Measurements from ENCODE around the gene CACNA1A.
"Not testable (repeated sequence)": the region's sequence is repeated elsewhere in the genome, so short reads cannot be mapped to it uniquely, and the experiment has no call there.

CACNA1A gene

GRCh38 chr19:13185763-13186657, 320.3 kb downstream of the CACNA1A start:
- DNase-seq: not testable (repeated sequence)

- not testable (repeated sequence) for DNase-seq
These were observed 321.4 kb downstream of the CACNA1A start for GRCh38 chr19:13184926-13185325.

- DNase-seq: peak; percentile 80
These were observed 324.4 kb downstream of the CACNA1A start for GRCh38 chr19:13181747-13182388.

- DNase-seq: not testable (repeated sequence)
These were observed 328.0 kb downstream of the CACNA1A start for GRCh38 chr19:13178291-13178690.

- not testable (repeated sequence) for DNase-seq
These were observed 328.7 kb downstream of the CACNA1A start for GRCh38 chr19:13177584-13177983.

GRCh38 chr19:13176345-13176744, 329.9 kb downstream of the CACNA1A start:
- no peak for DNase-seq

- no peak for DNase-seq
These were observed 333.0 kb downstream of the CACNA1A start for GRCh38 chr19:13173139-13173737.

- no peak for DNase-seq
These were observed 333.7 kb downstream of the CACNA1A start for GRCh38 chr19:13172346-13173138.

- DNase-seq: no peak
These were observed 335.1 kb downstream of the CACNA1A start for GRCh38 chr19:13171146-13171545.

- DNase-seq: no peak
These were observed 336.5 kb downstream of the CACNA1A start for GRCh38 chr19:13169769-13170168.

- DNase-seq: not testable (repeated sequence)
These were observed 340.1 kb downstream of the CACNA1A start for GRCh38 chr19:13166151-13166550.

GRCh38 chr19:13165162-13165997, 340.9 kb downstream of the CACNA1A start:
- DNase-seq: no peak

GRCh38 chr19:13164343-13165161, 341.7 kb downstream of the CACNA1A start:
- peak; percentile 47 for DNase-seq

GRCh38 chr19:13163609-13164342, 342.5 kb downstream of the CACNA1A start:
- DNase-seq: no peak

GRCh38 chr19:13162724-13163608, 343.3 kb downstream of the CACNA1A start:
- DNase-seq: peak; percentile 86

- no peak for DNase-seq
These were observed 345.7 kb downstream of the CACNA1A start for GRCh38 chr19:13160557-13160956.

GRCh38 chr19:13159713-13160112, 346.6 kb downstream of the CACNA1A start:
- DNase-seq: no peak
